GM12891 (cell line): ENCODE measurements around the gene GGA2.

ENCODE experiments used
- POLR2A ChIP-seq: IDR thresholded peaks from 2 replicates; pipeline ENCODE4 v1.6.1; 2011; ENCODE audit warnings: low read depth, low read length, control low read depth
- POLR2AphosphoS5 ChIP-seq: IDR thresholded peaks from 2 replicates; pipeline ENCODE4 v1.6.1; 2011; ENCODE audit warnings: low read depth, low read length, control low read depth
- POU2F2 ChIP-seq: IDR thresholded peaks from 2 replicates; pipeline ENCODE4 v1.6.1; 2011; ENCODE audit warnings: low read depth, mild to moderate bottlenecking, control low read depth, low read length, moderate library complexity
- TAF1 ChIP-seq: IDR thresholded peaks from 2 replicates; pipeline ENCODE4 v1.6.1; 2011; ENCODE audit warnings: low read depth, low read length, control low read depth

GRCh38 chr16:23514381-23515152 is 4.3 kb upstream of the GGA2 start:
- no peak for TF ChIP-seq POLR2AphosphoS5
- TF ChIP-seq POLR2A, result no peak
- no peak for TF ChIP-seq TAF1
- TF ChIP-seq POU2F2, result no peak
